ENCODE measurements around the gene FEM1A. TPM values are rescaled to one million over a fixed set of nuclear protein-coding genes. Genes with fewer than 3 reads are reported as not detected.

FEM1A gene
- total and polyA plus RNA-seq, 9 of the 15 experiments (the other 6 are each of a cell fraction or from before 2014, with no cell fraction given): 0.08 to 19.0 (median 6.8) TPM

GRCh38 chr19:4768934-4769777 is 22.4 kb upstream of the FEM1A start (continued):
- TF ChIP-seq ZNF407 (IDR thresholded peaks at IDR 0.05; ENCODE audit: low read depth) (no peak), ZNF511 (CRISPR knock-in tag; IDR thresholded peaks at IDR 0.05) (peak; percentile 100), TFAM (CRISPR knock-in tag; conservative IDR thresholded peaks at IDR 0.05) (no peak), ZNF444 (CRISPR knock-in tag; IDR thresholded peaks at IDR 0.05) (no peak), HINFP (tag; conservative IDR thresholded peaks at IDR 0.05; ENCODE audit: low read depth) (peak; percentile 92), MAZ (CRISPR knock-in tag; conservative IDR thresholded peaks at IDR 0.05 in 1 of 2, IDR thresholded peaks at IDR 0.05 in 1 of 2) (peak; percentile 57 to 100; a peak in 2 of 4 replicates), AFF1 (IDR thresholded peaks at IDR 0.05; ENCODE audit: low read depth in 1 of 2, partially characterized antibody in 2 of 2) (peak in 1 of 2 experiments; percentile 100), CREB1 (IDR thresholded peaks at IDR 0.05) (no peak), CREB1 (CRISPR knock-in tag; IDR thresholded peaks at IDR 0.05) (peak; percentile 91), KDM1A (IDR thresholded peaks at IDR 0.05) (peak; percentile 13 to 64; a peak in 3 of 4 replicates), RB1 (IDR thresholded peaks at IDR 0.05; ENCODE audit: low read depth) (peak; percentile 80), RCOR1 (IDR thresholded peaks at IDR 0.05; ENCODE audit: borderline replicate concordance in 1 of 2, low read depth in 2 of 2, low read length in 2 of 2) (peak; percentile 18 to 99; a peak in 3 of 4 replicates)
